HG03095 (cell line): ENCODE results near the gene RAB34.

Experiments used
- ATAC-seq: cut with Tn5 transposase; IDR thresholded peaks from one replicate; pipeline ENCODE4 v1.9.1; 2021; ENCODE audit warnings: moderate library complexity; ENCODE audit not compliant: unreplicated experiment

RAB34 gene

GRCh38 chr17:28688481-28688880 lies 29.2 kb downstream of the RAB34 start:
- ATAC-seq, result no peak

GRCh38 chr17:28686296-28686695 lies 31.4 kb downstream of the RAB34 start:
- no peak for ATAC-seq

GRCh38 chr17:28685366-28685765 lies 32.3 kb downstream of the RAB34 start:
- no peak for ATAC-seq

- no peak for ATAC-seq
Observed at GRCh38 chr17:28684963-28685362, 32.7 kb downstream of the RAB34 start.

GRCh38 chr17:28682655-28683054 lies 35.0 kb downstream of the RAB34 start:
- no peak for ATAC-seq

GRCh38 chr17:28675980-28676379 lies 41.7 kb downstream of the RAB34 start:
- no peak for ATAC-seq

GRCh38 chr17:28675490-28675889 lies 42.2 kb downstream of the RAB34 start:
- no peak for ATAC-seq

DNA sequence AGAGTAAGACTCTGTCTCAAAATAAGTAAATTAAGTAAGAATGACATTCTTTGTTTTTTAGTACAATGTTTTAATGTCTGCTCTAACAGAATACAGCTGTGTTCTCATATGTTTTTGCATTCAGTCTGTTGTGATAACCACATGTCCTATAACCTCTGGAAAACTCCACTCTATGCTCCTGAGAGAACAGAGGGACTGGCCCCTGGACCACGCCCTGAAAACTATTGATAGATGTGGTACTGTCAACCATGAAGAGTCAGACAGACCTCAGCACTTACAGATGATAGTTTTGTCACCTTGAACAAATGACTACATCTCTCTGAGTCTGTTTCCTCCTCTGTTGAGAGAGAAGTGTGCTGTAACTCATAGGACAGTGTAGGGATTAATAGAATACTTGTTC lies 47.8 kb downstream of the RAB34 start:
- ATAC-seq, result no peak

- ATAC-seq, result no peak
Observed at GRCh38 chr17:28667870-28668269, 49.8 kb downstream of the RAB34 start.

- ATAC-seq, result no peak
Observed at GRCh38 chr17:28665994-28666393, 51.7 kb downstream of the RAB34 start.
